ENCODE results near the gene ZSCAN30. TPM values are rescaled to one million over a fixed set of nuclear protein-coding genes. Genes with fewer than 3 reads are reported as not detected.
A peak's percentile ranks its signal among the peaks of the same experiment; 100 is the strongest.

Gene ZSCAN30
- total and polyA plus RNA-seq, 2 of the 13 experiments (the other 11 are each of a cell fraction or from before 2014, with no cell fraction given): 7.4 to 7.7 TPM

DNA sequence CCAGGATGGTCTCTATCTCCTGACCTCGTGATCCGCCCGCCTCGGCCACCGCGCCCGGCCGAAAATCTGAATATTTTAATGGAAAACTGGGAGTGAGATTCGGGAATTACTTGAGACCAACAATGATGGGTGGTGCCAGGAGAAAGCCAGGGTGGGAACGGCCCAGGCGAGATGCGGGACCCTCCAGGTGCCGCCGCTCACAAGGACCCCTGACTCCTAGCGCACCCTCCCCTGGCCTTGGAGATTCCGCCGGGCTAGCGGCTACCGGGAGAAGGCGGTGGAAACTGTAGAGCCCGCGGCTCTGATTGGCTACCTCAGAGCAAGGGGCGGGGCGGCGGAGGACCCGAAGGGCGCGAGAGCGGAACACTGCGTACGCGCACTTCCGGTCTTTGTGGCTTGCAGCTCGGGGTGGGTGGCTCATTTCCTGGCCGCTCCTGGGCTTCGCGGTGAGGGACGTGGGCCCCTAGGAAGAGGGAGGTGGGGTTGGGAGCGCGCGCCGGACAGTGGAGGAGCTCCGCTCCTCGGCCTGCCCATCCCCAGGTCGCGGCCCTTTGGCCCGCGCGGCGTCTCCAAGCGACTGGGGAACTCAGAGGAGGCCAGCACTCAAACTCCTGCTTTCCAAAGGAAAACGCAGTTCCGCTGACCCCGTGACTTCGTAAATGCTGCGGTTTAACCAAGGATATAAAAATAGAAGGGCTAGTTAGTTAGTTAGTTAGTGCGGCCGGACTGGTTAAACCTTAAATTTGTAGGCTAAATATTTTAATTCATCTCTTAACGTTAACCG lies 49.2 kb downstream of the ZSCAN30 start, which contains the start of gene ZNF397 (continued):
- TF ChIP-seq, protein P1, sequence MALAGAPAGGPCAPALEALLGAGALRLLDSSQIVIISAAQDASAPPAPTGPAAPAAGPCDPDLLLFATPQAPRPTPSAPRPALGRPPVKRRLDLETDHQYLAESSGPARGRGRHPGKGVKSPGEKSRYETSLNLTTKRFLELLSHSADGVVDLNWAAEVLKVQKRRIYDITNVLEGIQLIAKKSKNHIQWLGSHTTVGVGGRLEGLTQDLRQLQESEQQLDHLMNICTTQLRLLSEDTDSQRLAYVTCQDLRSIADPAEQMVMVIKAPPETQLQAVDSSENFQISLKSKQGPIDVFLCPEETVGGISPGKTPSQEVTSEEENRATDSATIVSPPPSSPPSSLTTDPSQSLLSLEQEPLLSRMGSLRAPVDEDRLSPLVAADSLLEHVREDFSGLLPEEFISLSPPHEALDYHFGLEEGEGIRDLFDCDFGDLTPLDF (CRISPR knock-in tag; IDR thresholded peaks at IDR 0.05): peak; percentile 83
- TF ChIP-seq HMG20B (CRISPR knock-in tag; conservative IDR thresholded peaks at IDR 0.05) (no peak), SIX4 (CRISPR knock-in tag; IDR thresholded peaks at IDR 0.05) (peak; percentile 53; the same call in 1 of the 2 replicates), TEAD3 (CRISPR knock-in tag; optimal IDR thresholded peaks at IDR 0.05; ENCODE audit: borderline replicate concordance) (peak; percentile 40), ZNF629 (CRISPR knock-in tag; conservative IDR thresholded peaks at IDR 0.05) (no peak; the same call in 1 of the 2 replicates), ZNF543 (CRISPR knock-in tag; IDR thresholded peaks at IDR 0.05) (peak; percentile 45; the same call in 1 of the 2 replicates), ZNF432 (CRISPR knock-in tag; IDR thresholded peaks at IDR 0.05; ENCODE audit: borderline replicate concordance) (no peak), ZNF367 (CRISPR knock-in tag; IDR thresholded peaks at IDR 0.05; ENCODE audit: borderline replicate concordance) (no peak), ZNF205 (CRISPR knock-in tag; IDR thresholded peaks at IDR 0.05) (0 out of 2 replicates have a peak, but pooled peaks have one; percentile 61), SETDB1 (CRISPR knock-in tag; IDR thresholded peaks at IDR 0.05; ENCODE audit: borderline replicate concordance) (no peak), ZNF17 (CRISPR knock-in tag; IDR thresholded peaks at IDR 0.05) (no peak), RFX5 (IDR thresholded peaks at IDR 0.05; ENCODE audit: low read depth, low read length) (no peak), PRMT3 (CRISPR knock-in tag; IDR thresholded peaks at IDR 0.05; ENCODE audit: borderline replicate concordance, low read depth) (no peak), ZNF670 (CRISPR knock-in tag; IDR thresholded peaks at IDR 0.05; ENCODE audit: borderline replicate concordance) (no peak)
- TF ChIP-seq, protein P2, sequence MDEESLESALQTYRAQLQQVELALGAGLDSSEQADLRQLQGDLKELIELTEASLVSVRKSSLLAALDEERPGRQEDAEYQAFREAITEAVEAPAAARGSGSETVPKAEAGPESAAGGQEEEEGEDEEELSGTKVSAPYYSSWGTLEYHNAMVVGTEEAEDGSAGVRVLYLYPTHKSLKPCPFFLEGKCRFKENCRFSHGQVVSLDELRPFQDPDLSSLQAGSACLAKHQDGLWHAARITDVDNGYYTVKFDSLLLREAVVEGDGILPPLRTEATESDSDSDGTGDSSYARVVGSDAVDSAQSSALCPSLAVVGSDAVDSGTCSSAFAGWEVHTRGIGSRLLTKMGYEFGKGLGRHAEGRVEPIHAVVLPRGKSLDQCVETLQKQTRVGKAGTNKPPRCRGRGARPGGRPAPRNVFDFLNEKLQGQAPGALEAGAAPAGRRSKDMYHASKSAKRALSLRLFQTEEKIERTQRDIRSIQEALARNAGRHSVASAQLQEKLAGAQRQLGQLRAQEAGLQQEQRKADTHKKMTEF (CRISPR knock-in tag; IDR thresholded peaks at IDR 0.05): peak; percentile 75
- TF ChIP-seq, protein P3, sequence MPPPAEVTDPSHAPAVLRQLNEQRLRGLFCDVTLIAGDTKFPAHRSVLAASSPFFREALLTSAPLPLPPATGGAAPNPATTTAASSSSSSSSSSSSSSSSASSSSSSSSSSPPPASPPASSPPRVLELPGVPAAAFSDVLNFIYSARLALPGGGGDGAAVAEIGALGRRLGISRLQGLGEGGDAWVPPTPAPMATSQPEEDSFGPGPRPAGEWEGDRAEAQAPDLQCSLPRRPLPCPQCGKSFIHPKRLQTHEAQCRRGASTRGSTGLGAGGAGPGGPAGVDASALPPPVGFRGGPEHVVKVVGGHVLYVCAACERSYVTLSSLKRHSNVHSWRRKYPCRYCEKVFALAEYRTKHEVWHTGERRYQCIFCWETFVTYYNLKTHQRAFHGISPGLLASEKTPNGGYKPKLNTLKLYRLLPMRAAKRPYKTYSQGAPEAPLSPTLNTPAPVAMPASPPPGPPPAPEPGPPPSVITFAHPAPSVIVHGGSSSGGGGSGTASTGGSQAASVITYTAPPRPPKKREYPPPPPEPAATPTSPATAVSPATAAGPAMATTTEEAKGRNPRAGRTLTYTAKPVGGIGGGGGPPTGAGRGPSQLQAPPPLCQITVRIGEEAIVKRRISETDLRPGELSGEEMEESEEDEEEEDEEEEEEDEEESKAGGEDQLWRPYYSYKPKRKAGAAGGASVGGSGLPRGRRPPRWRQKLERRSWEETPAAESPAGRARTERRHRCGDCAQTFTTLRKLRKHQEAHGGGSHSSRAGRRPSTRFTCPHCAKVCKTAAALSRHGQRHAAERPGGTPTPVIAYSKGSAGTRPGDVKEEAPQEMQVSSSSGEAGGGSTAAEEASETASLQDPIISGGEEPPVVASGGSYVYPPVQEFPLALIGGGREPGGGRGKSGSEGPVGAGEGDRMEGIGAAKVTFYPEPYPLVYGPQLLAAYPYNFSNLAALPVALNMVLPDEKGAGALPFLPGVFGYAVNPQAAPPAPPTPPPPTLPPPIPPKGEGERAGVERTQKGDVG (CRISPR knock-in tag; IDR thresholded peaks at IDR 0.05; ENCODE audit: borderline replicate concordance): 0 out of 2 replicates have a peak, but pooled peaks have one; percentile 73
- TF ChIP-seq, protein P4, sequence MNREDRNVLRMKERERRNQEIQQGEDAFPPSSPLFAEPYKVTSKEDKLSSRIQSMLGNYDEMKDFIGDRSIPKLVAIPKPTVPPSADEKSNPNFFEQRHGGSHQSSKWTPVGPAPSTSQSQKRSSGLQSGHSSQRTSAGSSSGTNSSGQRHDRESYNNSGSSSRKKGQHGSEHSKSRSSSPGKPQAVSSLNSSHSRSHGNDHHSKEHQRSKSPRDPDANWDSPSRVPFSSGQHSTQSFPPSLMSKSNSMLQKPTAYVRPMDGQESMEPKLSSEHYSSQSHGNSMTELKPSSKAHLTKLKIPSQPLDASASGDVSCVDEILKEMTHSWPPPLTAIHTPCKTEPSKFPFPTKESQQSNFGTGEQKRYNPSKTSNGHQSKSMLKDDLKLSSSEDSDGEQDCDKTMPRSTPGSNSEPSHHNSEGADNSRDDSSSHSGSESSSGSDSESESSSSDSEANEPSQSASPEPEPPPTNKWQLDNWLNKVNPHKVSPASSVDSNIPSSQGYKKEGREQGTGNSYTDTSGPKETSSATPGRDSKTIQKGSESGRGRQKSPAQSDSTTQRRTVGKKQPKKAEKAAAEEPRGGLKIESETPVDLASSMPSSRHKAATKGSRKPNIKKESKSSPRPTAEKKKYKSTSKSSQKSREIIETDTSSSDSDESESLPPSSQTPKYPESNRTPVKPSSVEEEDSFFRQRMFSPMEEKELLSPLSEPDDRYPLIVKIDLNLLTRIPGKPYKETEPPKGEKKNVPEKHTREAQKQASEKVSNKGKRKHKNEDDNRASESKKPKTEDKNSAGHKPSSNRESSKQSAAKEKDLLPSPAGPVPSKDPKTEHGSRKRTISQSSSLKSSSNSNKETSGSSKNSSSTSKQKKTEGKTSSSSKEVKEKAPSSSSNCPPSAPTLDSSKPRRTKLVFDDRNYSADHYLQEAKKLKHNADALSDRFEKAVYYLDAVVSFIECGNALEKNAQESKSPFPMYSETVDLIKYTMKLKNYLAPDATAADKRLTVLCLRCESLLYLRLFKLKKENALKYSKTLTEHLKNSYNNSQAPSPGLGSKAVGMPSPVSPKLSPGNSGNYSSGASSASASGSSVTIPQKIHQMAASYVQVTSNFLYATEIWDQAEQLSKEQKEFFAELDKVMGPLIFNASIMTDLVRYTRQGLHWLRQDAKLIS (CRISPR knock-in tag; IDR thresholded peaks at IDR 0.05): peak; percentile 39; the same call in 1 of the 2 replicates
- TF ChIP-seq, protein P5, sequence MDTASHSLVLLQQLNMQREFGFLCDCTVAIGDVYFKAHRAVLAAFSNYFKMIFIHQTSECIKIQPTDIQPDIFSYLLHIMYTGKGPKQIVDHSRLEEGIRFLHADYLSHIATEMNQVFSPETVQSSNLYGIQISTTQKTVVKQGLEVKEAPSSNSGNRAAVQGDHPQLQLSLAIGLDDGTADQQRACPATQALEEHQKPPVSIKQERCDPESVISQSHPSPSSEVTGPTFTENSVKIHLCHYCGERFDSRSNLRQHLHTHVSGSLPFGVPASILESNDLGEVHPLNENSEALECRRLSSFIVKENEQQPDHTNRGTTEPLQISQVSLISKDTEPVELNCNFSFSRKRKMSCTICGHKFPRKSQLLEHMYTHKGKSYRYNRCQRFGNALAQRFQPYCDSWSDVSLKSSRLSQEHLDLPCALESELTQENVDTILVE (CRISPR knock-in tag; IDR thresholded peaks at IDR 0.05): peak; percentile 84; the same call in 1 of the 2 replicates

All from HepG2 (cell line).